Measurements from ENCODE around the gene PARN. TPM values are rescaled to one million over a fixed set of nuclear protein-coding genes. Genes with fewer than 3 reads are reported as not detected.
"Not testable (repeated sequence)": the region's sequence is repeated elsewhere in the genome, so short reads cannot be mapped to it uniquely, and the experiment has no call there.

PARN gene
- total RNA-seq, 2 donors from 2014 or later, result 22.4 to 51.2 TPM

DNA sequence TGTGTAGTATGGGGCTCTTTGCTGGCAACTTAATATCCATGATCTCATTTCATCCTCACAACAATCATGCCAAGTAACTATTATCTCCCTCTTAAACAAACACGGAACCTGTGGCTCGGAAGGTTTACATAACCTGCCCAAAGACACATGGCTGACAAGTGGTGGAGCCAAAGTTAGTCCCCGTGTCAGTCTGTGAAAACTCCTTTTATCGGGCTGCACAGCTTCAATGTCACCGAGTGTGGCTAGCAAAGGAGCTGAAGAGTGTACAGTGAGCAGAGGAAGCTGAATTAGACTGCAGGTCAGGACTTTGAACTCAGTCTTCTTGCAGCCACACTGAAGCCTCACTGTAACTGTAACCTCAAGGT is 80.3 kb downstream of the PARN start:
- WGBS, result 21% methylated on average over 5 of the region's 5 CpGs
- Histone ChIP-seq H3K9me3 (no peaks in the 10 kb centered on the region), H3K4me3 (no peak overlapping the region), H3K27ac (no peak overlapping the region), H3K27me3 (replicated peaks; ENCODE audit: insufficient read depth) (no peaks in the 10 kb centered on the region), H3K36me3 (no peaks in the 10 kb centered on the region), H3K4me1 (replicated peaks) (no peaks in the 10 kb centered on the region)
- peak; percentile 19 for TF ChIP-seq POLR2AphosphoS5 (IDR thresholded peaks at IDR 0.05)
- TF ChIP-seq POLR2A (IDR thresholded peaks at IDR 0.05), result no peak
- intact Hi-C loops (cut with DNase I), result no loop called here
- no peak for DNase-seq (ENCODE audit: low spot score)

DNA sequence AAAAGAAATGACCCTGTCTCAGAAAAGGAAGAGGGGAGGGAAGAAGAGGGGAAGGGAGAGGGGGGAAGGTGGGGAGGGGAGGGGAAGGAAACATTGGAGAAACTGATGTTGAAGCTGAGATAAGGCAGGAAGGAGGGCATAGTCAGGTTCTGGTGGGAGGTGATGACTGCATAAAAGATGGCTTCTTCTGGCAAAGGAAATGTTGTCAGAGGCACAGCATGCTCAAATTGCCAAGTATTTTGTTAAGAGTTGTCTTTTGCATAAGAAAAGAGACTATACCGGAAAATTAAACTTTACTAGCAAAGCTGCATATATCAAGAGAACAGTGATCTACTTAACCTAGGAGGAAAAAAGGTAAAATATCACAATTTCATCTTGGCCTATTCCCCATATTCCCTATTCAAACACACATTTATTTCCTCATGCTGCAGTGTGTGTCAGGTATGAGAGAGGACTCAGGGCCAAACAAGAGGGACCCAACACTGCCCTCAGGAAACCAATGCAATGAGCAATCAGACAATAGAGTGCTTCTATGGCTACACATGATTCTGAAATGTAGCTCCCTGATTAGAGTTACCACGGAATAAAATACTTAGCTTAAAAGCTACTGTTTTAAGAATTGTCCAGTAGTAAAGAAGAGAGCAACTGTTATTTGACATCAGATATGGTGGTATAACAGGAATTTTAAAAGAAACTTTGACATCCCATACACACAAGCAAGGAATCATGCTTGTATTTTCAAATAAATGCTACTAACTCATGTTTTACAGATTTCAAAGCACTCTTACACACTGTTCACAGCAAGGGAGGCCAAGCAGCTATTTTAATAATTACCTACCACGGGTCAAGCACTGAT is 80.9 kb downstream of the PARN start:
- no peak for TF ChIP-seq POLR2AphosphoS5 (IDR thresholded peaks at IDR 0.05)
- TF ChIP-seq POLR2A (IDR thresholded peaks at IDR 0.05), result no peak
- TF ChIP-seq CTCF (IDR thresholded peaks at IDR 0.05), result no peak
- Histone ChIP-seq H3K4me3 (no peak overlapping the region), H3K4me1 (replicated peaks) (no peaks in the 10 kb centered on the region), H3K9me3 (no peaks in the 10 kb centered on the region), H3K27me3 (replicated peaks; ENCODE audit: insufficient read depth) (no peaks in the 10 kb centered on the region), H3K27ac (no peak overlapping the region), H3K36me3 (no peaks in the 10 kb centered on the region)
- DNase-seq (ENCODE audit: low spot score), result no peak
- 45% methylated on average over 3 of the region's 3 CpGs for WGBS
- intact Hi-C loops (cut with DNase I), result no loop called here

GRCh38 chr16:14545346-14545884 is 84.6 kb downstream of the PARN start:
- TF ChIP-seq POLR2A (IDR thresholded peaks at IDR 0.05) (no peak), CTCF (IDR thresholded peaks at IDR 0.05) (no peak), POLR2AphosphoS5 (IDR thresholded peaks at IDR 0.05) (no peak)
- Histone ChIP-seq H3K9me3 (no peaks in the 10 kb centered on the region), H3K4me1 (replicated peaks) (no peaks in the 10 kb centered on the region), H3K27ac (no peak overlapping the region), H3K27me3 (replicated peaks; ENCODE audit: insufficient read depth) (no peaks in the 10 kb centered on the region), H3K36me3 (no peaks in the 10 kb centered on the region), H3K4me3 (no peak overlapping the region)
- intact Hi-C loops (cut with DNase I), result no loop called here
- no peak for DNase-seq (ENCODE audit: low spot score)
- WGBS, result 81% methylated on average over 7 of the region's 7 CpGs

DNA sequence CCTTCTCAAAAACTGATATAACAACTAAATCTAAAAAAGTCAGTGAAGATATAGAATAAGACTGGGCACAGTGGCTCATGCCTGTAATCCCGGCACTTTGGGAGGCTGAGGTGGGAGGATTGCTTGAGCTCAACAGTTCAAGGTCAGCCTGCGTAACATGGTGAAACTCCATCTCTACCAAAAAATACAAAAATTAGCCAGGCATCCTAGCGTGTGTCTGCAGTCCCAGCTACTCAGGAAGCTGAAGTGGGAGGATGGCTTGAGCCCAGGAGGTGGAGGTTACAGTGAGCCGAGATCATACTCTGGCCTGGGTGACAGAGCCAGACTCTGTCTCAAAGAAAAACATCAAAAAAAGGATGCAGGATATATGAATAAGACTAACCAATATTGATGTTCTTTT is 85.2 kb downstream of the PARN start:
- H3K36me3 ChIP-seq; DNase-seq (ENCODE audit: low spot score); H3K27ac ChIP-seq; H3K4me3 ChIP-seq; intact Hi-C loops (cut with DNase I); H3K9me3 ChIP-seq; H3K4me1 ChIP-seq (replicated peaks); H3K27me3 ChIP-seq (replicated peaks; ENCODE audit: insufficient read depth): not testable (repeated sequence)
- 89% methylated on average over 4 of the region's 4 CpGs for WGBS

GRCh38 chr16:14539631-14540030 is 90.4 kb downstream of the PARN start:
- Histone ChIP-seq H3K36me3 (no peaks in the 10 kb centered on the region), H3K27ac (no peak overlapping the region), H3K4me3 (no peak overlapping the region), H3K27me3 (replicated peaks; ENCODE audit: insufficient read depth) (no peaks in the 10 kb centered on the region), H3K4me1 (replicated peaks) (no peaks in the 10 kb centered on the region), H3K9me3 (no peaks in the 10 kb centered on the region)
- TF ChIP-seq CTCF (IDR thresholded peaks at IDR 0.05) (no peak), POLR2A (IDR thresholded peaks at IDR 0.05) (no peak), POLR2AphosphoS5 (IDR thresholded peaks at IDR 0.05) (no peak)
- intact Hi-C loops (cut with DNase I), result no loop called here
- 90% methylated on average over 2 of the region's 2 CpGs for WGBS
- no peak for DNase-seq (ENCODE audit: low spot score)

GRCh38 chr16:14539156-14539555 is 90.9 kb downstream of the PARN start:
- TF ChIP-seq POLR2A (IDR thresholded peaks at IDR 0.05) (no peak), POLR2AphosphoS5 (IDR thresholded peaks at IDR 0.05) (no peak)

More at GRCh38 chr16:14539156-14539555, 90.9 kb downstream of the PARN start:
- no peaks in the 10 kb centered on the region for H3K4me1 ChIP-seq (replicated peaks)
- H3K36me3 ChIP-seq, result no peaks in the 10 kb centered on the region
- H3K27me3 ChIP-seq (replicated peaks; ENCODE audit: insufficient read depth), result no peaks in the 10 kb centered on the region
- 97% methylated on average over 5 of the region's 5 CpGs for WGBS
- intact Hi-C loops (cut with DNase I), result no loop called here
- H3K9me3 ChIP-seq, result no peaks in the 10 kb centered on the region
- H3K27ac ChIP-seq, result no peak overlapping the region
- no peak for DNase-seq (ENCODE audit: low spot score)
- H3K4me3 ChIP-seq, result no peak overlapping the region

Measured in prostate gland (tissue), 2 donors.